Gastrocnemius medialis (tissue), 4 donors: Measurements from ENCODE around the gene CTTNBP2NL. TPM values are rescaled to one million over a fixed set of nuclear protein-coding genes. Genes with fewer than 3 reads are reported as not detected.

Source experiments
- ATAC-seq, 2 donors: fragments of 150-250 bp; one replicate each; pipeline ENCODE4 v1.9.1; 2016
- DNase-seq, 2 donors: peaks; one replicate each; pipeline ENCODE4 v3.0.0-alpha.2; 2019
- H3K27ac ChIP-seq, 4 donors: fragments of 200-600 bp; sonication (generic); 1 replicate in 1 of 4; 2 replicates in 3 of 4; pipeline ENCODE4 v1.5.1; 2016 to 2018; ENCODE audit warnings: mild to moderate bottlenecking in 2 of 4, moderate library complexity in 1 of 4
- H3K27me3 ChIP-seq, 3 donors: fragments of 200-600 bp; sonication (generic) in 2 of 3; 1 replicate in 1 of 3; 2 replicates in 2 of 3; pipeline versions ENCODE4 v1.5.1 to v1.6.0; 2016 to 2019; ENCODE audit warnings: mild to moderate bottlenecking in 1 of 3, moderate library complexity in 1 of 3
- H3K36me3 ChIP-seq, 2 donors: fragments of 200-600 bp; sonication (generic) in 1 of 2; one replicate each; pipeline ENCODE4 v1.5.1; 2017 to 2018
- H3K4me1 ChIP-seq, 2 donors: fragments of 200-600 bp; sonication (generic) in 1 of 2; one replicate each; pipeline ENCODE4 v1.5.1; 2016 to 2017; ENCODE audit warnings: mild to moderate bottlenecking in 2 of 2
- H3K4me3 ChIP-seq, 4 donors: fragments of 200-600 bp; sonication (generic) in 3 of 4; 1 replicate in 1 of 4; 2 replicates in 3 of 4; pipeline ENCODE4 v1.5.1; 2016 to 2019; ENCODE audit warnings: mild to moderate bottlenecking in 2 of 4
- H3K9me3 ChIP-seq, 3 donors: fragments of 200-600 bp; sonication (generic) in 2 of 3; 1 replicate in 1 of 3; 2 replicates in 2 of 3; pipeline ENCODE4 v1.5.1; 2016 to 2019
- POLR2A ChIP-seq, 2 donors: fragments of 450-650 bp; IDR thresholded peaks; one replicate each; pipeline ENCODE4 v1.6.1; 2017; ENCODE audit warnings: antibody characterized with exemption in 2 of 2, mild to moderate bottlenecking in 2 of 2, moderate library complexity in 2 of 2
- in situ Hi-C, 4 donors: fragments of 200-750 bp; cut with MboI; loops; one replicate each; pipeline versions ENCODE4 v1.15.0 to v1.8.0; 2017; ENCODE audit warnings: low sequenced_read_pairs in 4 of 4
- intact Hi-C: fragments of 100-400 bp; cut with DNase I; formaldehyde crosslinking; loops from one replicate; pipeline ENCODE4 v1.15.1; 2023; ENCODE audit warnings: low total_unique reads
- total RNA-seq, 4 donors: library from RNA; depleted of rRNA; stranded (reverse); fragments of >200 nt; gene quantifications; one replicate each; pipeline versions ENCODE4 v1.1.0 to v1.2.3, GENCODE V29; 2016
- TF ChIP-seq, protein P1 (sequence below), 5 experiments: fragments of 450-650 bp in 3 of 5; fragments of 200-600 bp in 2 of 5; sonication (generic) in 2 of 5; IDR thresholded peaks in 4 of 5; conservative IDR thresholded peaks in 1 of 5; 1 replicate in 4 of 5; 2 replicates in 1 of 5; pipeline ENCODE4 v1.5.1; 2016 to 2019; ENCODE audit warnings: antibody characterized with exemption in 5 of 5, mild to moderate bottlenecking in 3 of 5, moderate library complexity in 3 of 5

The CTTNBP2NL gene
- total RNA-seq, 4 donors from 2014 or later: 2.6 to 7.2 (median 3.9) TPM

DNA sequence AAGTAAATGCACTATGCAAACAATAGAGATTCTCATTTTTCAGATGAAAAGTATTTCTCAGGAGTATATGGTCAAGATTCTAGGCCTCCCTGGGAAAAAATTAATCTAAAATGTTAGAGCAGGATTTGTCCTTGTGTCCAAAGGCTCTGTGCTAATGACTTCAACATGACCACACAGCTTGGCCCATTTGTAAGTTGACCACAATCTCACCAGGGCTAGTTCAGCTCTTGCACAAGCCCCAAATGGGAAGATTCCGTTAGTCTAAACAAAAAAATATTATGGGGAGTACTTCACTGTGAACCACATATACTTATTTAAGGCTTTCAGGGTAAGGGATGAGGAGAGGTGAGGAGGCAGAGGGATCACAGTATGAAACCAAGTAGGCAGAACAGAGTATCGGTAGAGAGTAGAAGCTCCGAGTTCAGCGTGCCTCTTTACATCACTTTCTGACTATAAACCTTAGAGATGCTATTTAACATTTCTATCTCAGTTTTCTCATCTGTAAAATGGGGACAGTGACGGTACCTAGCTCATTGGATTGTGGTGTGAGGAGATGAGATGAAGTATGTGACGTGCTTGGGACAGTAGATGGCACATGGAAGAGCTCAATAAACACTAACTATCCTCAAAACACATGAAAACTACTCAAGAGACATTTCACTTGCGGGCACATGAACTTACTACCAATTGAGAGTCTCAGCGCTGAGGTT is 37.8 kb upstream of the CTTNBP2NL start:
- peaks cover 9 to 15% of the 10 kb centered on the region in 2 donors for H3K4me1 ChIP-seq
- no peaks in the 10 kb centered on the region for H3K9me3 ChIP-seq
- H3K27me3 ChIP-seq: no peaks in the 10 kb centered on the region
- ATAC-seq (no peak), DNase-seq (no peak)
- no peak overlapping the region for H3K27ac ChIP-seq
- in situ Hi-C loops (no loop called here), intact Hi-C loops (no loop called here)
- TF ChIP-seq, protein P1, sequence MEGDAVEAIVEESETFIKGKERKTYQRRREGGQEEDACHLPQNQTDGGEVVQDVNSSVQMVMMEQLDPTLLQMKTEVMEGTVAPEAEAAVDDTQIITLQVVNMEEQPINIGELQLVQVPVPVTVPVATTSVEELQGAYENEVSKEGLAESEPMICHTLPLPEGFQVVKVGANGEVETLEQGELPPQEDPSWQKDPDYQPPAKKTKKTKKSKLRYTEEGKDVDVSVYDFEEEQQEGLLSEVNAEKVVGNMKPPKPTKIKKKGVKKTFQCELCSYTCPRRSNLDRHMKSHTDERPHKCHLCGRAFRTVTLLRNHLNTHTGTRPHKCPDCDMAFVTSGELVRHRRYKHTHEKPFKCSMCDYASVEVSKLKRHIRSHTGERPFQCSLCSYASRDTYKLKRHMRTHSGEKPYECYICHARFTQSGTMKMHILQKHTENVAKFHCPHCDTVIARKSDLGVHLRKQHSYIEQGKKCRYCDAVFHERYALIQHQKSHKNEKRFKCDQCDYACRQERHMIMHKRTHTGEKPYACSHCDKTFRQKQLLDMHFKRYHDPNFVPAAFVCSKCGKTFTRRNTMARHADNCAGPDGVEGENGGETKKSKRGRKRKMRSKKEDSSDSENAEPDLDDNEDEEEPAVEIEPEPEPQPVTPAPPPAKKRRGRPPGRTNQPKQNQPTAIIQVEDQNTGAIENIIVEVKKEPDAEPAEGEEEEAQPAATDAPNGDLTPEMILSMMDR (IDR thresholded peaks at IDR 0.05 in 4 of 5, conservative IDR thresholded peaks at IDR 0.05 in 1 of 5): no peak
- no peak for TF ChIP-seq POLR2A (IDR thresholded peaks at IDR 0.05)
- no peak overlapping the region for H3K4me3 ChIP-seq
- H3K36me3 ChIP-seq: no peaks in the 10 kb centered on the region

GRCh38 chr1:112358798-112359408 is 37.1 kb upstream of the CTTNBP2NL start:
- Histone ChIP-seq H3K4me3 (peak overlapping the region in 2 of 4 donors; percentile 16 to 44), H3K4me1 (peaks cover 9 to 15% of the 10 kb centered on the region in 2 donors), H3K36me3 (no peaks in the 10 kb centered on the region), H3K9me3 (no peaks in the 10 kb centered on the region), H3K27ac (peak overlapping the region; percentile 68 to 81 (median 74)), H3K27me3 (no peaks in the 10 kb centered on the region)
- intact Hi-C loops: loop anchor here (1.0 kb wide), 1 partner anchor 10 kb away; no protein-coding TSS in a partner anchor
- in situ Hi-C loops: no loop called here
- peak; percentile 37 to 66 for DNase-seq
- ATAC-seq: peak; percentile 70 to 74
- no peak for TF ChIP-seq POLR2A (IDR thresholded peaks at IDR 0.05)
- TF ChIP-seq, protein P1 (IDR thresholded peaks at IDR 0.05 in 4 of 5, conservative IDR thresholded peaks at IDR 0.05 in 1 of 5): peak; percentile 40 to 67 (median 59)

GRCh38 chr1:112359961-112360767 is 35.9 kb upstream of the CTTNBP2NL start:
- ATAC-seq (peak; percentile 76), DNase-seq (peak; percentile 32 to 67)
- no peaks in the 10 kb centered on the region for H3K9me3 ChIP-seq
- intact Hi-C loops: loop anchor here (1.0 kb wide), 1 partner anchor 9 kb away; no protein-coding TSS in a partner anchor
- no peaks in the 10 kb centered on the region for H3K36me3 ChIP-seq
- H3K27ac ChIP-seq: peak overlapping the region; percentile 68 to 81 (median 74)
- H3K4me3 ChIP-seq: peak overlapping the region; percentile 36 to 44 (median 40)
- no peaks in the 10 kb centered on the region for H3K27me3 ChIP-seq
- TF ChIP-seq, protein P1 (IDR thresholded peaks at IDR 0.05 in 4 of 5, conservative IDR thresholded peaks at IDR 0.05 in 1 of 5): no peak
- peak; percentile 12 to 30 for TF ChIP-seq POLR2A (IDR thresholded peaks at IDR 0.05)
- H3K4me1 ChIP-seq: peaks cover 9 to 15% of the 10 kb centered on the region in 2 donors
- in situ Hi-C loops: loop anchor here in 1 of 4 donors (10.0 kb wide), 1 partner anchor 565 kb away; no protein-coding TSS in a partner anchor

DNA sequence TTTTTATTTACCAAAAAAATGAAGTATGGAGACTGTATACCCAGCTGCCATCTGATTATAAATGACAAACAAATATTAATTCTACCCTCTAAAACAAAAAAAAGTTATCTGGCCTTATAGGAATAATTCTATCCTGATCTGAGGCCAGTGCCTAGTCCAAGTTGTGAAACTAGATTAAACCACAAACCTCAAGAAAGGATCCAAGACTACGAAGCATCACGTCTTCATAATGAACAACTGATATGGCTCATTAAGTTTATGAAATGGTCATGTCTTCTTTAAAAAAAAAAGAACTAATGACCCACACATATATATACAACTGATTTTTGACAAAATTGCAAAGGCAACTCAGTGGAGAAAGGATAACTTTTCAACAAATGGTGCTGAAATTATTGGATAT is 32.4 kb upstream of the CTTNBP2NL start:
- in situ Hi-C loops: loop anchor here in 1 of 4 donors (10.0 kb wide), 1 partner anchor 569 kb away; no protein-coding TSS in a partner anchor
- intact Hi-C loops: loop anchor here (1.0 kb wide), 1 partner anchor 38 kb away; no protein-coding TSS in a partner anchor

More for the DNA sequence above, 32.4 kb upstream of the CTTNBP2NL start:
- Histone ChIP-seq H3K36me3 (no peaks in the 10 kb centered on the region), H3K27ac (no peak overlapping the region), H3K9me3 (no peaks in the 10 kb centered on the region), H3K4me1 (peaks cover 9 to 15% of the 10 kb centered on the region in 2 donors), H3K27me3 (no peaks in the 10 kb centered on the region), H3K4me3 (no peak overlapping the region)
- TF ChIP-seq, protein P1 (IDR thresholded peaks at IDR 0.05 in 4 of 5, conservative IDR thresholded peaks at IDR 0.05 in 1 of 5): no peak
- no peak for TF ChIP-seq POLR2A (IDR thresholded peaks at IDR 0.05)
- DNase-seq: no peak
- ATAC-seq: no peak
